GM19023 (cell line): ENCODE measurements around the gene ERC2.
"Not testable (repeated sequence)": the region's sequence is repeated elsewhere in the genome, so short reads cannot be mapped to it uniquely, and the experiment has no call there.

Experiments used
- ATAC-seq: cut with Tn5 transposase; IDR thresholded peaks from one replicate; pipeline ENCODE4 v1.9.1; 2021; ENCODE audit warnings: mild to moderate bottlenecking, moderate library complexity; ENCODE audit not compliant: unreplicated experiment

The ERC2 gene

DNA sequence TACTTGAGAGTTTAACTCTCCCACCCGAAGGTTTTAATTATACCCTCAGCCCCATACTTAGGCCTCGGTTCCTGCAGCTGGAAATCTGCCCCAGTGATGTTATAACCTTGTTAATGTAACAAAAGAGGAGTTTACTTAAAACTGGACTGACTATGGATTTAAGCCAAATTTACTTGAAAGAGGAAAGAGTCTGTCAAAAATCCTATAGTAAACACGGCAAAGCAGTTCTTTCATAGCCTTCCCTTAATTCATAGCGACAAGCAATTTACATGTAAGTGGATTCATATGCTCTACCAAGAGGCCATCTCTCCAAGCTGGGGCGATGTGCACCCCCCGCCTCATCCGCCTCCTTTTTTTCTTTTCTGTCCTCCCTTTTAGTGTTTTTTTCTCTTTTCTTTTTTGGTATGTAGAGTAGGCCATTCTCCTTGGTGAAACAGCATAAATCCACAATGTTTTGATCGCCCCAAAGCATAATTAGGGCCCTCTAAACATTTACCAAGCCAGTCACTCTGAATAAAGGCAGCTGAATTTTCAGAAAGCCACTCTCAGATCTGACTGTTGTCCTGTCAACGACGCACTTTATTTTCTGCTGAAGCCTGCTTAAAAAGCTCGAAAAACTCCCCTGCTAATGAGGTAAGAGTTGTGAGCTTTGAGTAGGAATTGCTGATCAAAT is 608.1 kb downstream of the ERC2 start:
- no peak for ATAC-seq

DNA sequence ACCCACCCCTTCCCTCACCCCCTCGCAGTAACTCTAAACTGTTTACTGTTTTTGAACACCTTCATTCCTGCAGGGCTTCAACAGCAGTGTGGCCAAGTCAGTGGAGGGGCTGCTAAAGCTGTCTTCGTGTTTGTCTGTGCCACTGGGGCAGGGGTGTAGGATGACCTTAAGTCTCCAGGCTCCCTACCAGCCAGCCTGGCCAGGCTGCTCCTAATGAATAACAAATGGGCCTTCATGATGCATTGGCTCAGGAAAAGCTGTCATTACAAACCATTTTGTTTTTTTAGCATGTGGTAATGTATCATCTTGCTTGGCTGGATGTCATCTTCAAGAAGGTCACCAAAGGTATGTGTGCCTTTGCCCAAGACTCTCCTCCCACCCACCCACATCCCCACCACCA is 609.0 kb downstream of the ERC2 start:
- ATAC-seq, result no peak

DNA sequence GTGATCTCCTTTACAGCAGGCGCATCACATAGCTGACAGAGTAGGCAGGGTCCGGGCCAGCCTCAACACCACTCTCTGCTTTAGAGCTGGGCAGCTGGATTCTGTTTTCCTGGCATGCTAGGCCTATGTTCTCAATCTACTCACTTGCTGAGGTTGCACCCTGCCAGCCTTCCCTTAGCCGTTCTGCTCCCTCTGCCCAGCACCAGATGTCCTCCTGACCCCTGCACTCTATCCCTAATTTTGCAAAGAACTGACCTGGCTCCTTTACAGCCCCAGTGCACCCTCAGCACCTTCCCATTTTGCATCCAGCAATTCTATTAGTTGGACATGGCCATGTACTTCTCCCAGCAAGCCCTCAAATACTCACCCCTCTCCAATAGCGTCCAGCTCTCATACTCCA is 609.5 kb downstream of the ERC2 start:
- ATAC-seq, result no peak

DNA sequence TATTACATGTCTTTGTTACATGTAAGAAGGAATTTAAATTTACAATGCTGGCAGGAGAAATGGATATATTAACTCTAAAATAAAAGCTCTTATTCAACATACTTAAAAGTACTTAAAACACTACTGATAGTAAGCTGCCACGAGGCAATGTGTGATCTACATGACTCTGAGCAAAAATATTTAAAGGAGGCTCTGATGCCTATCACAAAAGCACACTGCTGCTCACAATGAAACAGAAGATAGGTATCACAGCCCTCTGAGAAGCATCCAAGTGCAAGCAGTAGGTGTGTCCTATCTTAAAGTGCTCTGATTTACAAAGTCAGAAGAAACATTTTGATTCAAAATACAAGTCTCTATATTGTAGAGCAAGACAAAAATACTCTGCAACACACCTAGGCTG is 610.0 kb downstream of the ERC2 start:
- no peak for ATAC-seq

DNA sequence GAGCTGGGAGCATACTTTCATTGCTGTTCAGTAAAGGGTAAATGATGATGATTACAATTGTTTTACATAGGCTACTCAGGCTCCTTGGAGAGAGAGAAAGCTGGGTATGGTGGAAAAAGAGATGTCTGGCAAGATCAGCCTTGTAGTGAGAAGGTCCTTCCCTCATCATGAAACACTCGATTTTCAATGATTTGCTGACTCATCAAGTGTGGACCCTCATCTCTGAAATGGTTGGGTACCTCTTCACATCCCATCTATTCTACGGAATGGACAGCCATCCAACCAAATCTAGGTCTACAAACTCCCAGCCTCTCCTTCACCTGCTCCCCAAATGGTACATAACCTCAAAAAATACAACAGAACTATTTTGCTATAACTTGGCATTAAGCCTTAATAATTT is 610.6 kb downstream of the ERC2 start:
- ATAC-seq, result no peak

DNA sequence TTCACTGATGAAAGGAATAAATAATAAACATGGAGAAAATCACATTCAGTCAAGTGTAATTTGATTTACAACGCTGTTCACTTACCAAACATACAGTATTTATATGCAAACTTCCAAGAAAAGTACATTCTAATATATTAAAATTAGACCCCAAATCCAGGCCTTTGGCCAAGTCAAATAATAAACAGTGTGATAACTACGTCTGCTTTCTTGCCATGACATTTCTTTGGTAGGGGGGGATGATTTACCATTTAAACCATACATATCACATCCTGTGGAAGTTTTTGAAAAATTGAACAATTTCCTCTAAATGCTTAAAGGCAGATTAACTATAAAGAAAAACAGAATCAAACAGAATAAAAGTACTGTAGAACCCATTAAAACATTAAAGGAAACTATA is 613.0 kb downstream of the ERC2 start:
- ATAC-seq, result no peak

DNA sequence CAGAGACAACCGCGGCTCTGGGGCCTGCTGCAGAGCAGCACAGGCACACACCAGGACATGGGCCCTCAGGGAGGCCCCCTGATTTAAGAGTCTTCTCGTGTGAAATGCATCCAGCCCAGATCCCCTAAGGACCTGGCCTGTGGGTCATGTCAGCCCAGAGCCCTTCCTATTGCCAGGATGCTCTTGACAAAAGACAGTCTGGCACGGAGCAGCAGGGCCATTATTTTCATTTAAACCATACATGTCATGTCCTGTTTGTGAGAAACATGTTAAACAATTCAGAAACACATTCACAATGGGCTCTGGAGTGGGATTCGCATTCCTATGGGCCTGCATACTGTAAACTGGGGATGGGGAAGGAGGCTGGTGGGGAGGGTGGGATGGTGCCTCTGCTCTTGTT is 613.8 kb downstream of the ERC2 start:
- no peak for ATAC-seq

DNA sequence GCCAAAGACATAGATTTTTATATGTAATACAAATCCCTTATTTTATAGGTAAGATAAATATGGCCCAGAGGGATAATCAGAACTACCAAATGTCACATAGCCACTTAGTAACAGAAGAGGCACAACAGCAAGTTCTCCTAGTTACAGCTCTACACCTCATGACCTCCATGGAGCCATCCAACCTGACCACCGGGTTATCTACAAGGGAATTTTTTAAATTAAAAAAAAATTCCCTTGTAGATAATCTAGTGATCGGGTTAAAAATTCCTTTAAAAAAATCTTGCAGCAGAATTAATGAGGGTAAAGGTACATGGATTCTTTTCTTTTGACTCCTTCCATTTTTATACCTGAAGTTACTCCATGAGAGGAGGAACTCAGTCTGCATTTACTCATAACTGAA is 615.9 kb downstream of the ERC2 start:
- no peak for ATAC-seq

DNA sequence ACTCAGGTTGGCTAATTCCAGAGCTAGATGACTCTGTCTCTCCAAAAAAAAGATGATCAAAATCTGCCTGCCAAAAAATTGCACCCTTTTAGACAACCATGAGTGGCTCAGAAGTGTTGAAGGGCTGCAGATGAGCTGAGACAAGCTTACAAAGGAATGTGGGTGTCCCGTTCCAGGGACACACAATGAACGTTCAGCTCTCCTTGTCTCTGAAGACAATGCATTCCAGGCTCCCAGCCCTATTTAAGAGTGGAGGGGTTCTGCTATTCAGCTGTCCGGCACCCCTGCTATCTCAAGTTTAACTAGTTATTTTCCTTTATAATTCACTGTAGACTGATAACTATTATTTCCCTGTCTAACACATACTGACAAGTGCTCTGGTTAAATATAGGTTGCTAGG is 626.1 kb downstream of the ERC2 start:
- no peak for ATAC-seq

DNA sequence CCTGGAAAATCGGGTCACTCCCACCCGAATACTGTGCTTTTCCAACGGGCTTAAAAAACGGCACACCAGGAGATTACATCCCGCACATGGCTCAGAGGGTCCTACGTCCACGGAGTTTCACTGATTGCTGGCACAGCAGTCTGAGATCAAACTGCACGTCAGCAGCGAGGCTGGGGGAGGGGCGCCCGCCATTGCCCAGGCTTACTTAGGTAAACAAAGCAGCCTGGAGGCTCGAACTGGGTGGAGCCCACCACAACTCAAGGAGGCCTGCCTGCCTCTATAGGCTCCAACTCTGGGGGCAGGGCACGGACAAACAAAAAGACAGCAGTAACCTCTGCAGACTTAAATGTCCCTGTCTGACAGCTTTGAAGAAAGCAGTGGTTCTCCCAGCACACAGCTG is 636.4 kb downstream of the ERC2 start:
- not testable (repeated sequence) for ATAC-seq

DNA sequence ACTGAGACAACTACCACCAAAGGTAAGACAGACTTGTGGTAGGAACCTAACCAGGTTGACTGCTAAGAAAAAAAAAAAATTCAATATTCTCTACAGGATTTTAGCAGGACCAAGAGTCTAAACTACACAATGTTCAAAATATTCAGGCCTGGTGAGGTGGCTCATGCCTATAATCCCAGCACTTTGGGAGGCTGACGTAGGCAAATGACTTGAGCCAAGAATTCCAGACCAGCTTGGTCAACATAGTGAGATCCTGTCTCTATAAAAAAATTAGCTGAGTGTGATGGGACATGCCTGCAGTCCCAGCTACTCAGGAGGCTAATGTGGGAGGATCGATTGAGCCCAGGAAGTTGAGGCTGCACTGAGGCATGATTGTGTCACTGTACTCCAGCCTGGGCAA is 639.6 kb downstream of the ERC2 start:
- ATAC-seq, result no peak

DNA sequence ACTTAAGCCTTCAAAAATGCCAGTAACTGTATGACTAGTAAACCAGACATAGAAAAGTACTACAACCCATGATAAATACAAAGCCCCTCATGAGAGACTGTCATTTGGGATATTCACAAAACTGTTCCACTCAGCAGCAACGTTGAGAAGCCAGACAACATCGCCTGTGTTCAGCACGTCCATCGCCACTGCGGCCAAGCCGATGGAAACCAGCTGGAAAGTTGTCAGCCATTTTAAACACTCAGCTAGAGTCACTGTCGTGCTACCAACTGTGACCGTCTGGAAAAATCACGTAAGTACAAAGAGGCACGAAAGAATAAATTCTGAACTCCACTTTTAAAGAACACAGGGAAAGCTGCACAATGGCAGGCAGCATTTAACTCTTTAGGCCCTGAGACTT is 640.5 kb downstream of the ERC2 start:
- ATAC-seq, result no peak

DNA sequence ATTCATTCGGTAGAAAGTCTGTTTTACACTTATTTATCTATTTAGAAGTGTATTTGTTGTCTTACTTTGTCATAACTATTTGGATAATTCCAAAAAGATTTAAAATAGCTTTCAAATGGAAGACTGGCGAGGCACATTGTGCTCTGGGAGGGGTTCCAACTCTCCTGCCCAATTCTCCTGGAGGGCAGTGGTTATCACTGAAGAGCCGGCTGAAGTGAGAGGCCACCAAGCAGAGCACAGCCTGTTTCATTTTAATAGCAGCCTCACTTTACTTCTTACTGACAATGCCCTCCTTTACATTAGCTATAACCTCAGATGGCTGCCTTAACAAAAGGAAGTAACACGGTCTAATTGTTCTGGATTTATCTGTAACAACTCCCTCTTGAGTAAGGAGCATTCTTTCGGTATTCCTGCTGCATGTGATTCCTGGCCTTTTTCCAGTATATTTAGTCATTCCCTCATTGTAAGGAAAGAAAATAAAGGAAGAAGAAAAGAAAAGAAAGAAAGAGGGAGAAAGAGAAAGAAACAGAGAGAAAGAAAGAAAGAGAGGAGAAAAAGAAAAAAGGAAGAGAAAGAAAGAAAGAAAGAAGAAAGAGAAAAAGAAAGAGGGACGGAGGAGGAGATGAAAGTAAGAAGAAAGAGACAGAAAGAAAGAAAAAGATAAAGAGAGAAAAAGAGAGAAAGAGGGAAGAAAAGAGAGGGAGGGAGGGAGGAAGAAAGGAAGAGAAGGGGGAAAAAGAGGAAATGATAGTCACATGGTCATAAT is 641.4 kb downstream of the ERC2 start:
- ATAC-seq, result no peak

DNA sequence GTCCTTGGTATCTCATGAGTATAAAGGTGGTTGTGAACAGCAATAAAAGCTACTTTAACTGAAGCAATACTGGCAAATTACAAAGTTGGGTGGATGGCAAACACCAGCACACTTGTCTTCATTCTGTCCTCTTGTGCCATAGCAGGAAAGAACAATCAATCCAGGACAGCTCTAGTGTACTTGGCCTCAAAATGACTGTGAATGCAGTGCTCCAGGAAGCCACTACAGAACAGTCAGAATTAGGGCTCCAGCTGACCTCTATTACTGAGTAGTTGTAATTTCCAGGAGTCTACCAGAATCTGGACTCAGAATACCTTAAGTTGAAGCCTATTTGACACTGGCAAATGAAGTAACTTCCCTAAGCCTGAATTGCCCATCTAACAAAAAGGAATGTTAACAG is 642.2 kb downstream of the ERC2 start:
- ATAC-seq, result no peak

DNA sequence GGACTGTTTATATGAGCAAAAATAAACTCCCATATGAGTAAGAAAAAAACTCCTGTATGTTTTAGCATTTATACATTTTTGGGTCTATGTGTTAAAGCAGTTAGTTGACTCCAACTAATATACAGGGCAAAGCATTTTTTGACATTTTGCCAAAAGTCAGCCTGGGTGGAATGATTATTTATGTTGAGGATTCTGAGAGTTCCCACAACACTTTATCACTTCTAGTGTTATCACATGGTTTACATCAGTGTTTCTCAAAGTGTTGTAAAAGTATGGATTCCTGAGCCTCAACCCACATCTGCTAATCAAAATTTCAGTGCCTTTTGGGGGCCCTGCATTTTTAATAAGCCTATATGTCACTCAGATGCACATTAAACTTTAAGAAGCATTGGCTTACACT is 643.9 kb downstream of the ERC2 start:
- ATAC-seq, result no peak

DNA sequence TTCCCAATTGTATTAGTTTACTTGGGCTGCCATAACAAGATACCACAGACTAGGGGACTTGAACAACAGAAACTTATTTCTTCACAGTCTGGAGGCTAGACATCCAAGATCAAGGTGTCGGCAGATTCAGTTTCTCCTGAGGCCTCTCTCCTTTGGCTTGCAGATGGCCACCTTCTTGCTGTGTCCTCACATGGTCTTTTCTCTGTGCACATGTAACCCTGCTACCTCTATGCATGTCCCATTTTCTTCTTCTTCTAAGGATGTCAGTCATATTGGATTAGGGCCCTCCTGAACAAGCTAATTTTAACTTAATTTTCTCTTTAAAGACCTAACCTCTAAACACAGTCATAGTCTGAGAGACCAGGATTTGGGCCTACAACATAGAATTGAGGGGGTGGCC is 644.4 kb downstream of the ERC2 start:
- ATAC-seq, result no peak

DNA sequence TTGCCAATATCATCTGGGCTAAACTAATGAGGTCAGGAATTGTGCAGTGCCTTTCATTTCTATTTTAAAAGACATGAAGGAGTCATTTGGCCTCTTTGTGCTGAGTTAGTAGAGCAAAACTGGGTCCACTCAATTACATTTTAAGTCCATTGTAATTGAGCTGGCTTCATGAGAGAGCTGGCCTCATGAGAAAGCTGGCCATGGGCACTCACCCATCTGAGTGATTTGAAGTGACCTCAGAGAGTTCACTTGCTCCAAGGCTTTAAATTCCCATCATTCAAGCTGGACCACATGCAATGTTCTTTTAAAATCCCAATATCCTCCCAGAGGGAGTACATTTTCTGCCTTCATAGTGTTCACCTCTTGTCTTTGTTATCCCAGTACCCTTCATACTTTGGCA is 645.3 kb downstream of the ERC2 start:
- no peak for ATAC-seq

DNA sequence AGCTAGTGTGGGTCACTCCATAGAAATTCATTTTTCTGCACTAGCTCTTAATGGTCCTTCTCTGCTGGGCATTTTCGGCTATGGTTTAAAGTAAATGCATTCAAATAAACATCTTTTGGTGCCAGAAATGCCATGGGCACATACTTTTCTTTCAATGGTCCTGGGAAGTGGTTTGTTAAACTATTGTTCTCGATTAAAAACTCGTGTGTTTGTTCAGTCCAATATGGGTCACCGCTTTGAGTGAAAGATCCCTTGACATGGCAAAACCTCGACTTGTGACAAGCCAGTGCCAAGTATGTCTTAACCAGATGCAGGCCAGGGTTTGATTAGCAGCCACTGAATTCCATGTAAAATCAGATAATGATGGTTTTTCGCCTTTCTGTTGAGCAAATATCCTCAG is 649.3 kb downstream of the ERC2 start:
- ATAC-seq, result no peak

DNA sequence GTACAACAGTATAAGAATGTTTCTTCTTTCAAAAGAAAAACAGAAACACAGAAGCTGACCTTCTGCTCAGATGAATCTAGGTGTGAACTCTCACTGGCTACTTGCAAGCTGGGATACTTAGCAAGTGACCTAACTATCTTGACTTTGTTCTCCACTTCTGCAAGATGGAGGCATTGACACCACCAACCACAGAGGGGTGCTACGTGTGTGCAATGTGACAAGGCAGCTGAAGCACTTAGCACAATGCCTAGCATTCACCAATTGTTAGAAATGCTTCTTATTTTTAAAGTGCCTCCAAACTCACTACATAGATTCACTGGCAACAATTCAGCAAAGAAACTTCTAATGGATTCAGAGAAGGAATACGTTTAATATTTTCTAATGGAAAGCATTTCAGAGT is 649.8 kb downstream of the ERC2 start:
- ATAC-seq, result no peak

DNA sequence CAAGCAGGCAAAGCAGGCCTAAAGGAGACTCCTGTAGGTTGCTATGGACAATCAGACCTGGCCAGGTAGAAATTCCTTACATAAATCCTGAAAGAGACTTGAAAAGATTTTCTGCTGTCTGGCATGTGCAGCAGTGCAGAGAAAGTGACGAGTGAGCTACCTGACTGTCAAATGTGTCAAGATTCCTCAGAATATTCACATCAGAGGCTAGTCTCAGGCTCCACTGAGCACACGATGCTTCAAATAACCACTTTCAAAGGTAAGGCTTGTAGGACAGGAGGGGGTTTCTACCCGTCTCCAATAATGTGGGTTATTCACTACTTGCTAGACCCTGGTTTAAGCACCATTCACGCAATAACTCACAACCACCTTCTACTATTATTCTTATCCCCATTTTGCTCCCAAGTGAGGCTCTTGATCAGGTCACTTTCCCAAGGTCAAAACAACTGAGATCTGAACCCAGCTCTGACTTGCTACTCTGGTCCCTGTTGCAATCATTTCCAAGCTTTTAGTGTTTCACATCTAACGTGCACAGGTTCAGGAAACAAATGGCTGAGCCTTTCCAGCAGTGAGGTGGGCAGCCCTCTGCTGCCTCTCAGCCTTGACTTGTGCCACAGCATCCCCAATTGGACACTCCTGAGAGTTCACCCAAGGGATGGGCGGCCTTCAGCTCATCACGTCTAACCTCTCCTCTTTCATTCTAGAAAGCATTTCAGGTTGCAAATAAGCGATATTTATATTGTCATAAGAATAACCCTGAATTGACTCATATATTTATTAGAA is 651.3 kb downstream of the ERC2 start:
- no peak for ATAC-seq

DNA sequence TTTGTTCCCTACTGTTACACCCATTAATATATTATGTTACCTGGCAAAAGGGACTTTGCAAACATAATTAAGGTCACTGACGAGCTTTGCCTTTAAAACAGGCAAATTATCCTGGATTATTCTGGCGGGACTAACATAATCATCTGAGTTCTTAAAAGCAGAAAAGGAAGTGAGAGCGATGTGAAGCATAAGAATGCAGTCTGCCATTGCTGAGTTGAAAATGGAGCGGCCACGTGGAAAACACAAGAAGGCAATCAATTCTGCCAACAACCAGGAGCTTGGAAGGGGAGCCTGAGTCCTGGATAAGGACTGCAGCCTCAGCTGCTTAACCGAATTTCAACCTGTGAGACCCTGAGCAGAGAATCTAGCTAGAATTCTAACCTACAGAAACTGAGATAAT is 653.0 kb downstream of the ERC2 start:
- no peak for ATAC-seq
